ENCODE results near the gene EIF3B. TPM values are rescaled to one million over a fixed set of nuclear protein-coding genes. Genes with fewer than 3 reads are reported as not detected.

The EIF3B gene
- total RNA-seq, 4 donors from 2014 or later = 116 to 251 (median 122) TPM

GRCh38 chr7:2379161-2379560, 24.5 kb downstream of the EIF3B start:
- no peak for TF ChIP-seq CTCF (IDR thresholded peaks at IDR 0.05)
- ATAC-seq (ENCODE audit: low FRiP score) = no peak

GRCh38 chr7:2379821-2380450, 25.3 kb downstream of the EIF3B start:
- TF ChIP-seq CTCF (IDR thresholded peaks at IDR 0.05) = no peak
- DNase-seq (ENCODE audit: low spot score) = no peak
- ATAC-seq (ENCODE audit: low FRiP score) = peak; percentile 1

More at GRCh38 chr7:2379161-2379560, 24.5 kb downstream of the EIF3B start:
- DNase-seq (ENCODE audit: low spot score) = no peak

GRCh38 chr7:2380461-2380860, 25.8 kb downstream of the EIF3B start:
- DNase-seq (ENCODE audit: low spot score) = no peak
- no peak for ATAC-seq (ENCODE audit: low FRiP score)
- TF ChIP-seq CTCF (IDR thresholded peaks at IDR 0.05) = no peak

- DNase-seq (ENCODE audit: low spot score) = no peak
- TF ChIP-seq CTCF (IDR thresholded peaks at IDR 0.05) = no peak
- ATAC-seq (ENCODE audit: low FRiP score) = no peak
Observed at GRCh38 chr7:2381227-2381626, 26.6 kb downstream of the EIF3B start.

GRCh38 chr7:2381881-2382509, 27.4 kb downstream of the EIF3B start:
- TF ChIP-seq CTCF (IDR thresholded peaks at IDR 0.05) = no peak
- ATAC-seq (ENCODE audit: low FRiP score) (no peak), DNase-seq (ENCODE audit: low spot score) (no peak)

GRCh38 chr7:2383543-2384274, 29.1 kb downstream of the EIF3B start:
- TF ChIP-seq CTCF (IDR thresholded peaks at IDR 0.05) = no peak
- no peak for DNase-seq (ENCODE audit: low spot score)
- no peak for ATAC-seq (ENCODE audit: low FRiP score)

Measured in omental fat pad (tissue), 4 donors.